ENCODE results near the gene STRIP1.

Gene STRIP1

DNA sequence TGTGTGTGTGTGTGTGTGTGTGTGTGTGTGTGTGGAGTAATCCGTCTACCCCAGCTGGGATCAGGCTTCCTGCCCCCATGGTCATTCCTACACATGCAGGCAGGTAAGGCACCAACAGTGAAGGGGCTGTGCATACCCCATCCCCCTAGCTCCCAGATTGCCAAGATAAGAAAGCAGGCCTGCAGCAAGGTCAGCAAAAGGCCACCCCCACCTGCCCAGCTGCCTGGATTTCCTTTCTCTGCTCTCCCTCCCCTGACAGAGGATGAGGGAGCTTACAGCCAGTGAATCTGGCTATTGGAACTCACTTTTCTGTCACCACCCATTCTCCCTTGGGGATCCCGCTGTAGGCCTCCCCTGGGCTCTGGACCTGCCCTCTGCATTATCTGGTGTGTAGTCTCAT lies 28.2 kb downstream of the STRIP1 start:
- H3K36me3 ChIP-seq (ENCODE audit: control insufficient read depth, insufficient read depth, low read length, severe bottlenecking): peaks cover 1% of the 10 kb centered on the region
- H3K27me3 ChIP-seq (replicated peaks; ENCODE audit: control insufficient read depth, insufficient read depth, low read length): peaks cover 10% of the 10 kb centered on the region
- no peak overlapping the region for H3K4me3 ChIP-seq (ENCODE audit: low read length)
- peaks cover 16% of the 10 kb centered on the region for H3K4me1 ChIP-seq (ENCODE audit: control insufficient read depth, insufficient read depth, low read length)
- no peak overlapping the region for H3K9ac ChIP-seq (ENCODE audit: low read length)
- no peak for DNase-seq (ENCODE audit: low read depth)
- peaks cover 9% of the 10 kb centered on the region for H3K9me3 ChIP-seq (ENCODE audit: control insufficient read depth, low read length)

DNA sequence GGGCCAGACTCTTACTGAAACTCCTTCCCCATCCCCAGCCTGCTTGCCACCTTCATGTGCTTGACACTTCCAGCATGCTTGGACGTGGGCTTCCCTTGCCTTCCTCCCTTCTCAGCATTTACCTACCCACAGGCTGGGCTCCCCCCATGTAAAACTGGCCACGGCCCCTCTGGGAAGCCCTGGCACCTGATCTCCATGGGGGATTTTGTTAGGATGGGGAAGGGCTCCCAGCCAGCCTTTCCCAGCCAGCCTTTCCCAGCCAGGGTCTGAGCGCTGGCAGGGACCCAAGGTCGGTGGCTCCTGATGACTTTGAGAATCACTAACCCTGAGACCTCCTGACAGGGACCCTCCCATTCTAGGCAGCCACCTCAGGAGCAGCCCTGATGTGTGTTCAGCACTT lies 29.4 kb downstream of the STRIP1 start:
- H3K27me3 ChIP-seq (replicated peaks; ENCODE audit: control insufficient read depth, insufficient read depth, low read length): peaks cover 22% of the 10 kb centered on the region
- H3K36me3 ChIP-seq (ENCODE audit: control insufficient read depth, insufficient read depth, low read length, severe bottlenecking): no peaks in the 10 kb centered on the region
- no peak overlapping the region for H3K9ac ChIP-seq (ENCODE audit: low read length)
- no peak for DNase-seq (ENCODE audit: low read depth)
- H3K4me3 ChIP-seq (ENCODE audit: low read length): no peak overlapping the region
- H3K4me1 ChIP-seq (ENCODE audit: control insufficient read depth, insufficient read depth, low read length): peaks cover 6% of the 10 kb centered on the region
- H3K9me3 ChIP-seq (ENCODE audit: control insufficient read depth, low read length): peaks cover 20% of the 10 kb centered on the region

DNA sequence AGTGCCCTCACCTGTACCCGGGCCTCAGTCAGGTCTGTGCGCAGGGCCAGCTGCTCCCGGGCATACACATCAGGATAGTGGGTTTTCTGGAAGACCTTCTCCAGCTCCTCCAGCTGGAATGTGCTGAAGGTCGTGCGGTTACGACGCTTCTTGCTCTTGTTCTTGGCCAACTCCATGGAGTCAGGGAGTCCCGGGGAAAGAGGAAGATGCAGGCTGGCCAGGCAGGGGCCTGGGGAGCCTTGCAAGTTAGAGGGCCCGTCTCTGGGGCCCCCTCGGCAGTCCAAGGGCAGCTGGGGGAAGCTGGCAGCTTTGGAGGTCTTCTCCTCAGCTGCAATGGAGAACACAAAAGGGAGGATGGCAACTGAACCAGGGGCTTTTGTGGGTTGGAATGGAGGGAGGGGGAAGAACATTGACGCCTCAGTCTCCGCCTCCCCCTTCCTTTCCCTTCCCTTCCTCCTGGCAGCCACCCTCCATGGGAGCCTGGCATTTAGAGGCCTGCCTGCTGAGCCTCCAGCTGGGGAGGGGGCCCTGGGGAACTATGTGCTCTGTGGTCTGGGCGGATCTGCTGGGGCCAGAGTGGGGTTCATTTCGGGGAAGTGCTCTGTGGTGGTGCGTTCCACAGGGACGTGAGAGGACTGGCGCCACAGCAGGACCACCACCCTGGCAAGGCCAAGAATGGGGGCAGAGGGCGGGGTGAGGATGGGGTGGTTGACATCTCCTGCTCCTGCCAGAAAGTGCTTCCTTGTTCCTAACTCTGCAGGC lies 30.3 kb downstream of the STRIP1 start:
- Histone ChIP-seq H3K4me1 (ENCODE audit: control insufficient read depth, insufficient read depth, low read length) (peaks cover 6% of the 10 kb centered on the region), H3K36me3 (ENCODE audit: control insufficient read depth, insufficient read depth, low read length, severe bottlenecking) (no peaks in the 10 kb centered on the region), H3K9me3 (ENCODE audit: control insufficient read depth, low read length) (peaks cover 29% of the 10 kb centered on the region), H3K4me3 (ENCODE audit: low read length) (no peak overlapping the region), H3K9ac (ENCODE audit: low read length) (no peak overlapping the region), H3K27me3 (replicated peaks; ENCODE audit: control insufficient read depth, insufficient read depth, low read length) (peaks cover 32% of the 10 kb centered on the region)
- DNase-seq (ENCODE audit: low read depth): no peak

DNA sequence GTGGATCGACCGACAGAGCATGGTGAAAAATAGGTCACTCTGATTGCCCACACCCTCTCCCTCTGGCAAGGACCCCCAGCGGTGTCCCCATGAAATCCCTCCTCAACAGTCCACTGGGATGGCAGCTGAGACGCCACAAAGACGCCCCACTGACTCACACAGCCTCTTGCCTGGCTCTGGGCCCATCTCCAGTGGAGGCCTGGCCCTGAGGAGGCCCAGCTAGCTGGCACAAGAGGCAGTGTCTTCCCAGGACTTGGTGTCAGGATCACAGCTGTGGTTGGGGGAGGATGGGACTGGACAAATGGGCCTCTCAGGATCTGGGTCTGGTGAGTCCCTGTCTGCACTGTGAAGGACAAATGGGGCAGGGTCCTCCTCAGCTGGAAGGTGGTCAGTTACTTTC lies 31.4 kb downstream of the STRIP1 start:
- peaks cover 6% of the 10 kb centered on the region for H3K4me1 ChIP-seq (ENCODE audit: control insufficient read depth, insufficient read depth, low read length)
- peak; percentile 64 for DNase-seq (ENCODE audit: low read depth)
- peaks cover 38% of the 10 kb centered on the region for H3K27me3 ChIP-seq (replicated peaks; ENCODE audit: control insufficient read depth, insufficient read depth, low read length)
- no peak overlapping the region for H3K9ac ChIP-seq (ENCODE audit: low read length)
- no peaks in the 10 kb centered on the region for H3K36me3 ChIP-seq (ENCODE audit: control insufficient read depth, insufficient read depth, low read length, severe bottlenecking)
- H3K4me3 ChIP-seq (ENCODE audit: low read length): no peak overlapping the region
- peaks cover 30% of the 10 kb centered on the region for H3K9me3 ChIP-seq (ENCODE audit: control insufficient read depth, low read length)

DNA sequence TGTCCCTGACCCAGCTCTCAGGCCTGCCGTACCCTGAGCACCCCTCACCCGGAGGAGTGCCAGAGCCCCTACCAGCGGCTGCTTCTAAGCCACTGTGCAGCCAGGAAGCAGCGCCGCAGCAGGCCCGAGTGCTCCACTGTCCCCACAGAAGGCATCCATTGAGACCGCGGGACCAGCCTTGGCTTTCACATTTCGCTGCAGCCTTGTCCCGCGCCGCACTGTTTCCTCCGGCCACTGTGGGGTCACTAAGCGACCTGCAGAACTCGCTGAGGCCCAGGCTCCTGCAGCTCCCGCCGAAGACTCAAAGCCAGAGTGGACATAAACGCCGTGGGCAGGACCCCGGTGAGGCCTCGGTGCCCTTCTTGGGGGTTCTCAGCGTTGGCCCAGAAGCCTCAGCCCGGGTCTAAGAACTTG lies 33.1 kb downstream of the STRIP1 start:
- peaks cover 55% of the 10 kb centered on the region for H3K27me3 ChIP-seq (replicated peaks; ENCODE audit: control insufficient read depth, insufficient read depth, low read length)
- H3K4me1 ChIP-seq (ENCODE audit: control insufficient read depth, insufficient read depth, low read length): peaks cover 6% of the 10 kb centered on the region

DNA sequence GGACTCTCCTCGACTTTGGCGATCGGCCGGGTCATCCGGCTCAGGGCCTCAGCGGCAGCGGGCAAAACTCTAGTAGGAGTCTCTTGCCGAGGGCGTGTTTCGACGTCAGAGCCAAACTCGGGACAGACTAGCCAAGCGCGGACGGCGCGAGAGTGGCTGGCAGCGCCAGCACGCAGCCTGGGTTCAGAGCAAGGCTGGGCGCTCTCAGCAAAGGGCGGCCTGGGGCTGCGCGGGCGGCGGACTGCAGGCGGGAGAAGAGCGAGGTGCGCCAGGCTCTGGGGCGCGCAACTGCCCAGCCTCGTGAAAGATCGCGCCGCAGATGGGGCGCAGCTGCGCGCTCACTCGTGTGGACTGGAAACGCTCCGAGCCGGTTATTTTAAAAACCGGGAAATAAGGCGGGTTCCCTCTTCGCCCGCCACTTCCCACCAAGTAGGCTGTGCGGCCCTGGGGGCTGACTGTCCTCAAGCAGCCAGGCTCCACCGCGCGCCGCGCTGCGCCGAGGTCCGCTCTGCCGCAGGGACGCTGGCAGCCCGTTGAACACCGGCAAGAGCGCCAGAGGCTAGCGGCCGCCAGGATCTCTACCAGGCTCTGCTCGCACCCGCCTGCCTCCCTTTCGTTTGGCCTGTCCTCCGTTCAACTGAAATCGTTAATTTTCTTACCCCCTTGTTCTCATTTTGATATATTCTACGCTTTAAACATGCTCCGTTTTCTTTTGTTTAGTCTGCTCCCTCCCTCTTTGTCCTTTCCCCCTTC lies 33.6 kb downstream of the STRIP1 start:
- no peak overlapping the region for H3K9ac ChIP-seq (ENCODE audit: low read length)
- H3K4me1 ChIP-seq (ENCODE audit: control insufficient read depth, insufficient read depth, low read length): peaks cover 2% of the 10 kb centered on the region
- DNase-seq (ENCODE audit: low read depth): peak; percentile 56
- no peaks in the 10 kb centered on the region for H3K36me3 ChIP-seq (ENCODE audit: control insufficient read depth, insufficient read depth, low read length, severe bottlenecking)
- H3K27me3 ChIP-seq (replicated peaks; ENCODE audit: control insufficient read depth, insufficient read depth, low read length): peaks cover 60% of the 10 kb centered on the region
- H3K9me3 ChIP-seq (ENCODE audit: control insufficient read depth, low read length): peaks cover 30% of the 10 kb centered on the region
- H3K4me3 ChIP-seq (ENCODE audit: low read length): no peak overlapping the region

More for the DNA sequence above, 33.1 kb downstream of the STRIP1 start:
- peak; percentile 37 for DNase-seq (ENCODE audit: low read depth)
- H3K9ac ChIP-seq (ENCODE audit: low read length): no peak overlapping the region
- no peaks in the 10 kb centered on the region for H3K36me3 ChIP-seq (ENCODE audit: control insufficient read depth, insufficient read depth, low read length, severe bottlenecking)
- peaks cover 30% of the 10 kb centered on the region for H3K9me3 ChIP-seq (ENCODE audit: control insufficient read depth, low read length)
- no peak overlapping the region for H3K4me3 ChIP-seq (ENCODE audit: low read length)

DNA sequence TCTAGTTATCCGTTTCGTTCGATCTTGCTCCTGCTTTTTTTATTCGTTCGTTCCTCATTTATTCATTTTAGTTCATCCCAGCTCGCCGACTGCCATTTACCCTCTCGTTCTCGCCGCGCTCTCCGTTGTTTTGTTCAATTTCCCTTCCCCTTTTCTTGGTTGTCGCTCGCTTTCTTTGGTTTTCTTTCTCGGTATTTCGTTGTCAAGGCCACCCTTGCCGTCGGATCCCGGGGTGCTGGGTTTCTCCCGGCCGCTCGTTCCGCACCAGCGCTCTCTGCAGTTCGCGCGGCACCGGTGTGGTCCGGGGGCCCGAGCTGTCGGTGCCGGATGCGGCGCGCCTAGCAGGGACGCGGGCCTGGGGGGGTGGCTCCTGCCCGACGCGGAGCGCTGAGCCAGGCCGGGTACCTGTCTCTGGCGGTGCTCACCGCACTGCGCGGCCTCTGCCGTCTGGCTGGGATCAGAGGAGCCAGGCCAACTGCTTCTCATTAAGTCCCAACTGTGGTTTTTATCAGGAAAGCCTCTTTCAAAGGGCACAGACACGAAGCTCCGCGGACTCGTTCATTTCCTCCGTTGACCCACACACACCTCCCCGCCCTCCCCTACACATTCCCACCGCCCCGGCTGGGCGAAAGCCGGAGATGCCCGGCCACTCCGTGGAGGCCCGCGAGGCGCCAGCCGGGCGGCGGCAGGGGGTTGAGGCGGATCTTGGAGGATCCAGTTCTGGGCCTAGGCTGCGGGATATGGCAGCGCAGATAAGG lies 34.4 kb downstream of the STRIP1 start:
- Histone ChIP-seq H3K4me1 (ENCODE audit: control insufficient read depth, insufficient read depth, low read length) (no peaks in the 10 kb centered on the region), H3K36me3 (ENCODE audit: control insufficient read depth, insufficient read depth, low read length, severe bottlenecking) (no peaks in the 10 kb centered on the region), H3K27me3 (replicated peaks; ENCODE audit: control insufficient read depth, insufficient read depth, low read length) (peaks cover 66% of the 10 kb centered on the region), H3K9me3 (ENCODE audit: control insufficient read depth, low read length) (peaks cover 30% of the 10 kb centered on the region), H3K9ac (ENCODE audit: low read length) (no peak overlapping the region), H3K4me3 (ENCODE audit: low read length) (no peak overlapping the region)
- DNase-seq (ENCODE audit: low read depth): peak; percentile 34

DNA sequence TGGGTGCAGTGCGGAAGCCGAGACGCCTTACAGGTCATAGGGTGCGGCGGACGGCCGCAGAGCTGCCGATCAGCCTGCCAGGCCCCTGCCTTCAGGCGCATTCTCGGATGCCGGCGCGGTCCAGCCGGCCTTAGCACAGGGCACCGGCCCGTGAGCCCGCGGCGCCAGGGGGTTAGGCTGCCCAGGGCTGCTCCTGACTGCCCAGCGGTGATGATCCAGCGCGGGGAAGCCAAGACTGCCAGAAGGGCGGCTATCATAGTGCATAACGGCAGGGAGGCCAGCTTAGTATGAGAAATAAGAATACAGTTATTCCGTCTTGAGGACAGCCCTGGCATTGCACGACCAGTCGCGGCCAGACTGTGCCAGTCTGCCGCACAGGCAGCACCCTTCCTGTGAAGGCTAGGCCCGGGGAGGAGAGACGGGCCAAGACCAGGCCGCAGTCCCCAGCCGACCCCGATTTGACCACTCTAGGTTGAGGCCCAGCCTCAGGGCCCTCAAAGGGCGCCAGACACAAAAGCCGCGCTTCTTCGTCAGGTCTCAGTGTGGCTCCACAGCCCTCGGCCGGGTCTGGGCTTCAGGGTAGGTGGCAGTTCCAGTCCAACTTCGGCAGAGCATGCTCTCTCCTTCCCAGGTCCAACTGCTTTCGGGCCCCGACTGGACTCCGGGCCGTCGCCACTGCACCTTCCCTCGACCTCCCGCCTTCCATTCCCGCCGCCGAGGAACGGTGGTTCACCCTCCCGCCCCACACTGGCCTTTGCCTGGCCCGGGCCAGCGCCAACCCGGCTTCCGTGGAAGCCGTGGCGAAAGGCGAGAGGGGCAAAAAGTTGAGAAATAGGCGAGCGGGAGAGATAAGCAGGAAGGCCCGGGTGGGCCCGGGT lies 35.2 kb downstream of the STRIP1 start:
- no peaks in the 10 kb centered on the region for H3K36me3 ChIP-seq (ENCODE audit: control insufficient read depth, insufficient read depth, low read length, severe bottlenecking)
- peak; percentile 36 for DNase-seq (ENCODE audit: low read depth)
- H3K27me3 ChIP-seq (replicated peaks; ENCODE audit: control insufficient read depth, insufficient read depth, low read length): peaks cover 72% of the 10 kb centered on the region
- no peak overlapping the region for H3K4me3 ChIP-seq (ENCODE audit: low read length)
- no peaks in the 10 kb centered on the region for H3K4me1 ChIP-seq (ENCODE audit: control insufficient read depth, insufficient read depth, low read length)
- no peak overlapping the region for H3K9ac ChIP-seq (ENCODE audit: low read length)
- peaks cover 30% of the 10 kb centered on the region for H3K9me3 ChIP-seq (ENCODE audit: control insufficient read depth, low read length)

DNA sequence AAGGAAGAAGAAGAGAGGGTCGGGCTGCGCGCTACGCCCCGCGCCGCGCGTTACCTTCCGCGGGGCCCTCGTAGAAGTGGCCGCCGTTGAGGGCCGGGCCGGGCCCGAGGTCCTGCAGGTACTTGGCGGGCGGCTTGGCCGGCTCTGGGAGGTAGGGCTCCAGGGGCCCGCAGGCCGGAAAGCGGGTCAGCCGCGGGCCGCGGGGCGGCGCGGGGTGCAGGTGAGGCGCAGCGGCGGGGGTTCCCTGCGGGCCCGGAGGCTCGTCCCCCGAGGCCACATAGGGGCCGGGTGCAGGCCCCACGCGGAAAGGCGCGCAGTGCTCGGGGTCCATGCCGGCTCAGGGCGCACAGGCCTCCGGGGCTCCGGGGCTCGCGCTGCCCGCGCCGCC lies 35.9 kb downstream of the STRIP1 start:
- Histone ChIP-seq H3K36me3 (ENCODE audit: control insufficient read depth, insufficient read depth, low read length, severe bottlenecking) (no peaks in the 10 kb centered on the region), H3K4me3 (ENCODE audit: low read length) (no peak overlapping the region), H3K4me1 (ENCODE audit: control insufficient read depth, insufficient read depth, low read length) (no peaks in the 10 kb centered on the region), H3K27me3 (replicated peaks; ENCODE audit: control insufficient read depth, insufficient read depth, low read length) (peaks cover 72% of the 10 kb centered on the region), H3K9ac (ENCODE audit: low read length) (no peak overlapping the region), H3K9me3 (ENCODE audit: control insufficient read depth, low read length) (peaks cover 30% of the 10 kb centered on the region)
- DNase-seq (ENCODE audit: low read depth): peak; percentile 39

DNA sequence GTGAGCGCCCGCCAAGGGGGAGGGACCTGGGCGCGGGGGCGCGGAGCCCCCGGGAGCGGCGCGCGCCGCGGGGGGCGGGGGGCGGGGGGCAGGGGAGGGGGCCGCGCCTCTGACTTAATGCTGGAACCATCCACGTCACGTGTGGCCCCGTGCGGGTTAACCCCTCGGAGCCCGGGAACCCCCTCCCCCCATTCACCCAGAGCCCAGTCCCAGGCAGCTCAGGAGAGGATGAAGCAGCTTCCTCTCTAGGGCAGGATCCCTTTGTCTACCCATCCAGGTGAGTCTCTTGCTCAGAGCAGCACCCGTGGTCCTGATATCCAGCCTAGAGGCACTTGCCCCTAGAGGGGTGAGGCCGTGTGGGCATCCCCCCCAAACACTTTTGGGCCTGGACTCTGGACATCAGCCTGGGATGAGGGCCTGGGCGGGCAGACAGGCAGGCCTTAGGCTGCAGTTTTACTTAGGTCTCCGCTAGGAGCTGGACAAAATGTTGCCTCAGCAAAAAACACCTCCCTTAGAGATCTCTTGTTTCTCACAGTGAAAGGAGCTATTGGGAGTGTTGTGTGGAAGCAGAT lies 36.3 kb downstream of the STRIP1 start, which contains the start of gene ALX3:
TSS of gene ALX3 (minus strand) at position 2 of the 572 bp plus-strand sequence. CDS start 60 bp downstream, outside the sequence.
- no peak for DNase-seq (ENCODE audit: low read depth)
- Histone ChIP-seq H3K9me3 (ENCODE audit: control insufficient read depth, low read length) (peaks cover 30% of the 10 kb centered on the region), H3K4me3 (ENCODE audit: low read length) (no peak within 1 kb of the TSS), H3K36me3 (ENCODE audit: control insufficient read depth, insufficient read depth, low read length, severe bottlenecking) (no peaks in the 10 kb centered on the region), H3K9ac (ENCODE audit: low read length) (no peak within 1 kb of the TSS), H3K4me1 (ENCODE audit: control insufficient read depth, insufficient read depth, low read length) (no peaks in the 10 kb centered on the region), H3K27me3 (replicated peaks; ENCODE audit: control insufficient read depth, insufficient read depth, low read length) (peaks cover 72% of the 10 kb centered on the region)

Data from adipocyte (in vitro differentiated cells).